GM06990 (cell line): ENCODE measurements around the gene KRT7.

Experiments used
- DNase-seq: peaks from one replicate; pipeline ENCODE4 v3.0.0-alpha.2; 2011; ENCODE audit not compliant: insufficient read length; ENCODE audit errors: extremely low read depth
- H3K27me3 ChIP-seq: replicated peaks from 2 replicates; pipeline ENCODE4 v1.6.0; 2011; ENCODE audit warnings: low read length; ENCODE audit not compliant: control insufficient read depth, insufficient read depth
- H3K36me3 ChIP-seq: 2 replicates; pipeline ENCODE4 v1.5.1; 2011; ENCODE audit warnings: low read length; ENCODE audit not compliant: control insufficient read depth, insufficient read depth
- H3K4me3 ChIP-seq: replicated peaks from 2 replicates; pipeline ENCODE4 v1.5.1; 2011; ENCODE audit warnings: low read depth, mild to moderate bottlenecking, control low read depth, low read length
- TF ChIP-seq, protein P1 (sequence below): IDR thresholded peaks from 2 replicates; pipeline ENCODE4 v1.5.1; 2011; ENCODE audit warnings: low read length, control low read depth, mild to moderate bottlenecking, inconsistent platforms; ENCODE audit not compliant: insufficient read depth, poor library complexity, severe bottlenecking

The KRT7 gene

DNA sequence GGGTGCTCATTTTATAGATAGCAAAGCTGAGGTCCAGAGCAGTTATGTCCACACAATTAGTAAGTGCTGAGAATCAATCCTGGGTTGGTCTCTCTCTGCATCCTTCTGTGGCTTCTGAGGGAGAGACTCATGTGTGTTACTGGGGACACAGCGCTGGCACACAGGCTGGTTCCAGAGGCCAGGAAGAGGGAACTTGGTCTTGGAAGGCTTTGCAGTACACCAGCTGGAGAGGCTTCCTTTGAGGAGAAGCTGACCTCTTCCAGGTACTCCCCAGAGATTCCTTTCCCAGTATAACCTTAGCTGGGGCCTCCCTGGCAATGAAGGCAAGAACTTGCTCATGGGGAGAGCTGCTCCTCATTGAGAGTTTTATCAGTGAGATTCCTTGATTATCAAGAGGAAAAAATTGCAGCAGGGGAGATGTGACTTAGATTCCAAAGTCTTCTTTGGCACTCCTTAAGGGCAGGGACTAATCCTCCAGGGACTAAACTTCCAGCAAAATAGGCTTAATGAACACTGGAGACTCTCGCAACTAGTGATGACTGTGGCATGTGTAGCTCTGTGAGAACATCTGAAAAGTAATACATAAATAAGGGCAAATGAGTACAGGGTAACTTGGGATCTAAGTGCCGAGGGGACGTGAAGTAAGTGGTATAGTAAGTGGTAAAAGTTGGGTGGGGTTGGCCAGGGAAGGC is 27.3 kb upstream of the KRT7 start:
- peaks cover 3% of the 10 kb centered on the region for H3K27me3 ChIP-seq
- TF ChIP-seq, protein P1, sequence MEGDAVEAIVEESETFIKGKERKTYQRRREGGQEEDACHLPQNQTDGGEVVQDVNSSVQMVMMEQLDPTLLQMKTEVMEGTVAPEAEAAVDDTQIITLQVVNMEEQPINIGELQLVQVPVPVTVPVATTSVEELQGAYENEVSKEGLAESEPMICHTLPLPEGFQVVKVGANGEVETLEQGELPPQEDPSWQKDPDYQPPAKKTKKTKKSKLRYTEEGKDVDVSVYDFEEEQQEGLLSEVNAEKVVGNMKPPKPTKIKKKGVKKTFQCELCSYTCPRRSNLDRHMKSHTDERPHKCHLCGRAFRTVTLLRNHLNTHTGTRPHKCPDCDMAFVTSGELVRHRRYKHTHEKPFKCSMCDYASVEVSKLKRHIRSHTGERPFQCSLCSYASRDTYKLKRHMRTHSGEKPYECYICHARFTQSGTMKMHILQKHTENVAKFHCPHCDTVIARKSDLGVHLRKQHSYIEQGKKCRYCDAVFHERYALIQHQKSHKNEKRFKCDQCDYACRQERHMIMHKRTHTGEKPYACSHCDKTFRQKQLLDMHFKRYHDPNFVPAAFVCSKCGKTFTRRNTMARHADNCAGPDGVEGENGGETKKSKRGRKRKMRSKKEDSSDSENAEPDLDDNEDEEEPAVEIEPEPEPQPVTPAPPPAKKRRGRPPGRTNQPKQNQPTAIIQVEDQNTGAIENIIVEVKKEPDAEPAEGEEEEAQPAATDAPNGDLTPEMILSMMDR: no peak
- DNase-seq: no peak
- no peaks in the 10 kb centered on the region for H3K36me3 ChIP-seq
- no peak overlapping the region for H3K4me3 ChIP-seq

GRCh38 chr12:52206304-52207040 is 26.6 kb upstream of the KRT7 start:
- no peak for DNase-seq
- TF ChIP-seq, protein P1: no peak
- Histone ChIP-seq H3K4me3 (no peak overlapping the region), H3K36me3 (no peaks in the 10 kb centered on the region), H3K27me3 (peaks cover 3% of the 10 kb centered on the region)

GRCh38 chr12:52207106-52207505 is 25.9 kb upstream of the KRT7 start:
- DNase-seq: no peak
- TF ChIP-seq, protein P1: no peak
- peaks cover 3% of the 10 kb centered on the region for H3K27me3 ChIP-seq
- H3K36me3 ChIP-seq: no peaks in the 10 kb centered on the region
- no peak overlapping the region for H3K4me3 ChIP-seq

DNA sequence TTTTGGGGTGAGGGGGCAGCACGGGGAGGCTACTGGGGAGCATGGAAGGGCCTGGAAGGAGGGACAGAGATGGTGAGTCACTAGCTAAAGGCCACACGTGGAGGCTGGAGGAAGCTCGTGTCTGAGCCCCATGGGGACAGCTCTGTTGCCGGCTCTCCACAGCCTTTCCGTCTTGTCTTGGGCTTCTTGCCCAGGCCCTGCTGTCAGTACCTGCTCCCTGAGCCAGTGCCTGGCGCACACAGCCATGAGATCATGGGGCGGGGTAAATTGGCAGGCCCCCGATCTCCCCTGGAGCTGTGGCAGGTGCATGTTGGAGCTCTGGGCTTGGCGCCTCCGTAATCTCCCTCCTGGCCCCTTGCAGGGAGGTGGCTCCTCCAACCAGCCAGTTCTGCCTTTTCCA is 25.1 kb upstream of the KRT7 start:
- TF ChIP-seq, protein P1: no peak
- H3K36me3 ChIP-seq: no peaks in the 10 kb centered on the region
- DNase-seq: no peak
- peaks cover 2% of the 10 kb centered on the region for H3K27me3 ChIP-seq
- H3K4me3 ChIP-seq: no peak overlapping the region

GRCh38 chr12:52208424-52209165 is 24.4 kb upstream of the KRT7 start:
- H3K27me3 ChIP-seq: no peaks in the 10 kb centered on the region; the same call in 1 of the 2 replicates
- no peaks in the 10 kb centered on the region for H3K36me3 ChIP-seq
- H3K4me3 ChIP-seq: no peak overlapping the region
- no peak for DNase-seq
- TF ChIP-seq, protein P1: no peak
